Brain pericyte (primary cell): ENCODE measurements around the gene GNB3.

ENCODE experiments used
- DNase-seq: peaks from one replicate; pipeline ENCODE4 v3.0.0-alpha.2; 2012; ENCODE audit warnings: low read depth, low spot score

Gene GNB3

DNA sequence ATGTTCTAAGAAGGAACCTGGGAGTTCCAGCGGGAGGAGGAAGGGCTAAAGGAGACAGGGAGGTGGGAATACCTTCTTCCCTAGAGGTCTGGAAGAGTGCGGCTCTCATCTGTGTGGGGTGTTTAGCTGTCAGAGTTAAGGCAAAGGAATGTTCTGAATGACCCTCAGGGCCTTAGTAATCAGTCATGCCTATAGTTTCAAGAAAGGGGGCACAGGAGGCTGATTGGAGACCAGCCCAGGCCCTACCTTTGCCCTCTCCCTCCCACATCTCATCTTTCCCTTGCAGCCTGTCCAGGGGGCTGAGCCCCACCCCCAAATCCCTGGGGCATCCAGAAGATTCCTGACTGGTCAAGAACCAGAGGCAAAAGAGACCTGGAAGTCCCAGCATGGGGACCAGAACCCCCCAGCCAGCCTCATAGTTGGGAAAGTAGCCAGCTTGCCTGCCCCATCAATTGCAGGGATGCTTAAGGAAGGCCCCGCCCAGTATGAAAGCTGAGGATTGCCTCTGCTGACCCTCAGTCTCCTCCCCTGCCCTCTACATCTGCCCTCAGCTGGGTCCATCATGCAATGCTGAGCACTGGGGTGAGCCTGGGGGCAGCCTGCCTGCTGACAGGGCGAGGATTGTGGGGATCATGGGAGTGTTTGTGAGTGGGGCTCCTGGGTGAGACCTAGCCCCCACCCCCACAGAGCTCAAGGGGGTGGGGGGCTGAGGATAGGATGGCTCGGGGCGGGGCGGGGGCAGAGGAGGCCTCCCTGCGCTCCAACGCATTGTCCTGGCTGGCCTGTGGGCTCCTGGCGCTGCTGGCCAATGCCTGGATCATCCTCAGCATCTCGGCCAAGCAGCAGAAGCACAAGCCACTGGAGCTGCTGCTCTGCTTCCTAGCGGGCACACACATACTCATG, 17.3 kb upstream of the GNB3 start:
- no peak for DNase-seq

DNA sequence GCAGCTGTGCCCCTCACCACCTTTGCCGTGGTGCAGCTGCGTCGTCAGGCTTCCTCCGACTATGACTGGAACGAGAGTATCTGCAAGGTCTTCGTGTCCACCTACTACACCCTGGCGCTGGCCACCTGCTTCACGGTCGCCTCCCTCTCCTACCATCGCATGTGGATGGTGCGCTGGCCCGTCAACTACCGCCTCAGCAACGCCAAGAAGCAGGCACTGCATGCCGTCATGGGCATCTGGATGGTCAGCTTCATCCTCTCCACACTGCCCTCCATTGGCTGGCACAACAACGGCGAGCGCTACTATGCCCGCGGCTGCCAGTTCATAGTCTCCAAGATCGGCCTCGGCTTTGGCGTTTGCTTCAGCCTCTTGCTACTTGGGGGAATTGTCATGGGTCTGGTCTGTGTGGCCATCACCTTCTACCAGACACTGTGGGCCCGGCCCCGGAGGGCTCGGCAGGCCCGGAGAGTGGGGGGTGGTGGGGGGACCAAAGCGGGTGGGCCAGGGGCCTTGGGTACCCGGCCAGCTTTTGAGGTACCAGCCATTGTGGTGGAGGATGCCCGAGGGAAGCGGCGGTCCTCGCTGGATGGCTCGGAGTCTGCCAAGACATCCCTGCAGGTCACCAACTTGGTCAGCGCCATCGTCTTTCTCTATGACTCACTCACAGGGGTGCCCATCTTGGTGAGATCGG, 16.5 kb upstream of the GNB3 start:
- no peak for DNase-seq

DNA sequence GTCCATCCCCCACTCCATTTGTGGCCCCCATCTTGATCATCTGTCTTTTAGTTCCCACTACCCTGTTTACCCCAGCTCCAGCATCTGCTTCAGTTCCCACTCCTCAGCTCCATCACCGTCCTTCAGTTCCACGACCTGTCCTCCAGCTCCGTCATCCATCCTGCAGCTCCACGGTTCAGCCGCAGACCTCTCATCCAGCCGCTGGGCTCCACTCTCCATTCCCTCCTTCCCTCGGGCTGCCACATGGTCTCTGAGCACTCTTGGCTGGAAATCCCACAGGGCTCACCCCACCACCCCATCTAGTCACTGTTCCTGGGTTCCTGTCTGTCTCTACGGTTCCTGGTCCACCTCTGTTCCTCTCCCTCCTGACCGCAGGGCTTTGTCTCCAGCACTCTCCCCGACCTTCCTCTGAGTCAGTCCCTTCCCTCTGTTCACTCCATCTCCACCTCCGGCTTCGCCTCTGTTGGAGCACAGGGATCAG, 15.8 kb upstream of the GNB3 start:
- no peak for DNase-seq

DNA sequence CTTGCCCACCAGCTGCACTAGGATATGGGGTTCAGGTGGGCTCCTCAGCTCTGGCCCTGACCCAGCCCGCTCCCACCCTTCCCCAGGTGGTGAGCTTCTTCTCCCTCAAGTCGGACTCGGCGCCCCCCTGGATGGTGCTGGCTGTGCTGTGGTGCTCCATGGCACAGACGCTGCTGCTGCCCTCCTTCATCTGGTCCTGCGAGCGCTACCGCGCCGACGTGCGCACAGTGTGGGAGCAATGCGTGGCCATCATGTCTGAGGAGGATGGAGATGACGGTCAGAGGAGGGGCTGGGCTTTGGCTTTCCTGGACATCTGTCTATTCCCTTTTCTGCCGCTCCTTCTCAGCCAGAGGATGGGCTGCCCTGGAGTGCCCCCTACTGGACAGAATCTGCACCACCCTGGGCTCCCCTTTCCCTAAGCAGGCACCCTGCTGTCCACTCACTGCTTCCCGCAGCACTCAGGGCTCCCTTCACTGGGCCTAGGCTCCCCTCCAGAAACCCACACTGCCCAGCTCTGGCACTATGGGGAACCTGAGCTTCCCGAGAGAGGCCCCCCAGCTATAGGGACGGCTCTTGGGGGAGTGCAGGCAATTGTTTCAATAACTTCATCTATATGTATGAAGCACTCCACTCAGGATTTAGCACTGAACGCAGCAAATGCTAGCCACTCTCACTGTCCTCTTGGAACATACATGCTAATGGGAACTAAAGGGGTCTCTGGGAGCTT, 15.2 kb upstream of the GNB3 start:
- DNase-seq, result peak; percentile 66

DNA sequence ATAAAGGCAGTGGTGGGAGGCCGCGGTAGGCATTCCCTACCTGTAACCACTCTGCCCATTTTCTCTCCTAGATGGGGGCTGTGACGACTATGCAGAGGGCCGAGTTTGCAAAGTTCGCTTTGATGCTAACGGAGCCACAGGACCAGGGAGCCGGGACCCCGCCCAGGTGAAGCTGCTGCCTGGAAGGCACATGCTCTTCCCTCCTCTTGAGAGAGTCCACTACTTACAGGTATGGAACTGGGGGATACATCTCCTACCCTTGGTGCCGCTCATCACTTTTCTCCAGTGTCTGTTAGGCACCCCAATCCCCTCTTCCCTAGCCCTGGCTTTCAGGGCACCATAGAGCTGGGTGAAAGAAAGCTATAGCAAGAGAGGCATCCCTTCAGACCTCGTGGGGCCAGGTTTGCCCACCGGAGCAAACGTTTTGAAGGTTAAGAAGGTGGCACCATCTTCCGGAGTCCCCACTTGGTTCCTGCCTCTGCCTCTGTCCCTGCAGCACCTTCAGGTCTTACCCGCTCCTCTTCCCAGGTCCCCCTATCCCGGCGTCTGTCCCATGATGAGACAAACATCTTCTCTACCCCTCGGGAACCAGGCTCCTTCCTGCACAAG, 14.5 kb upstream of the GNB3 start:
- no peak for DNase-seq

DNA sequence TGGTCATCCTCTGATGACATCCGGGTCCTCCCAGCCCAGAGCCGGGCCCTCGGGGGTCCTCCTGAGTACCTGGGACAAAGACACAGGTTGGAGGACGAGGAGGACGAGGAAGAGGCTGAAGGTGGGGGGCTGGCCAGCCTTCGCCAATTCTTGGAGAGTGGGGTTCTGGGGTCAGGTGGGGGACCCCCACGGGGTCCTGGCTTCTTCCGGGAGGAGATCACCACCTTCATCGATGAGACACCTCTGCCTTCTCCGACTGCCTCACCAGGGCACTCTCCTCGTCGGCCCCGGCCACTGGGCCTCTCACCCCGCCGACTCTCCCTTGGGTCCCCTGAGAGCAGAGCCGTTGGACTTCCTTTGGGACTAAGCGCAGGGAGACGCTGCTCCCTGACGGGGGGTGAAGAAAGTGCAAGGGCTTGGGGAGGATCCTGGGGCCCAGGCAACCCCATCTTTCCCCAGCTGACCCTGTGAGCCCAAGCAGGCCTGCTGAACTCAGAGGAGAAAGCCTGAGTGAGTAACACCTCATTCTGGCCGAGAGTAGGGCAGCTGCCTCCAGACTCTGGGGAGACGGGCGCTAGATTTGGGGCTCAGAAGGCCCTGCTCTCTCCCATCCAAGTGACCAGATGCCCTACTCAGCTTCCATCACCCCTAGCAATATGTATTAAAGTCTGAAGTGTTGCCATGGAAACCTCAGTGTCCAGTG, 13.8 kb upstream of the GNB3 start:
- no peak for DNase-seq

DNA sequence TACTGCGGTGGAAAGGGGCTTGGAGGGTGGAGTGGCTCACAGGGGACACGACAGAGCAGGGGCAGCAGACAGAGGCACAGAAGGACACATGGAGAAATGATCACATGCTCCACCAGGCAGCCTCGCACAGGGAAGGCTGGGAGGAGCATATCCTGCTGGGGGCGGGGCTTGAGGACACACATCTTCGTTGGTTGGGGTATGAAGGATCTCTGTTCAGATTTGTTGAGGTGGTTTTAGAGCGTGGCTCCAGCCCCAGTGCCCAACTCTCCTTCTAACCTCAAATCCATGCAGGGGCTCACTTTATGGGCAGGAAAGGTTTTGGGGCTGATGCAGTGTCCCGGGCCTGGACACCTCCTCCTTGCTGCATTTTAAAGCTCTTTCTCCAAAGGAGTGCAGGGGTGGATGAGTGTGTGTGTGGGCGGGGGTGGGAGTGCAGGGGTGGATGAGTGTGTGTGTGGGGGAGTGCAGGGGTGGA, 13.3 kb upstream of the GNB3 start:
- peak; percentile 26 for DNase-seq

DNA sequence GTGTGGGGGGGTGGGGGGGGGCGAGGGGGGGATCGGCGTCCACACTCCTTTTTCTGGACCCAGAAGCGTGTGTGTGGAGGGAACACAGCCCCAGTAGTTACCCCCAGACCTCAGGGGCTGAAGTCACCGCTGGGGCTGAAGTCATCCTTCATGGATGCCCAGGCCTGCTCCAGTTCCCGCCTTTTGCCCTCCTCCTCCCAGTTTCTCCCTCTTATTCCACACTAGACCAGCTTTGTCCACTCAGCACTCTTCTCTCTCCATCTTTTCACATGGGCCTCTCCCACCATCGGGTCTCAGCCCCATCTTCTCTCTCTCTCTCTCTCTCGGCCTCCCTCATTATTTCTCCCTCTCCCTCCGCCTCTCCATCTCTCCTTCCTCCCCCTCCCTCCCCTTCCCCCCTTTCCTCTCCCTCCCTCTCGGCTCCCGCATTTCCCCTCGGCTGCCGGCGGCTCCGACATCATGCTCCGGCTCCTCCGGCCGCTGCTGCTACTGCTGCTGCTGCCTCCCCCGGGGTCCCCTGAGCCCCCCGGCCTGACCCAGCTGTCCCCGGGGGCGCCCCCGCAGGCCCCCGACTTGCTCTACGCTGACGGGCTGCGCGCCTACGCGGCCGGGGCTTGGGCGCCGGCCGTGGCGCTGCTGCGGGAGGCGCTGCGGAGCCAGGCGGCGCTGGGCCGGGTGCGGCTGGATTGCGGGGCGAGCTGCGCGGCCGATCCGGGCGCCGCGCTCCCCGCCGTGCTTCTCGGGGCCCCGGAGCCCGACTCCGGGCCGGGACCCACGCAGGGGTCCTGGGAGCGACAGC, 12.5 kb upstream of the GNB3 start, which contains the start of gene P3H3:
Gene P3H3 (plus strand): TSS at position 426 of the 799 bp plus-strand sequence. CDS start 34 bp downstream, at position 460.
- no peak for DNase-seq

DNA sequence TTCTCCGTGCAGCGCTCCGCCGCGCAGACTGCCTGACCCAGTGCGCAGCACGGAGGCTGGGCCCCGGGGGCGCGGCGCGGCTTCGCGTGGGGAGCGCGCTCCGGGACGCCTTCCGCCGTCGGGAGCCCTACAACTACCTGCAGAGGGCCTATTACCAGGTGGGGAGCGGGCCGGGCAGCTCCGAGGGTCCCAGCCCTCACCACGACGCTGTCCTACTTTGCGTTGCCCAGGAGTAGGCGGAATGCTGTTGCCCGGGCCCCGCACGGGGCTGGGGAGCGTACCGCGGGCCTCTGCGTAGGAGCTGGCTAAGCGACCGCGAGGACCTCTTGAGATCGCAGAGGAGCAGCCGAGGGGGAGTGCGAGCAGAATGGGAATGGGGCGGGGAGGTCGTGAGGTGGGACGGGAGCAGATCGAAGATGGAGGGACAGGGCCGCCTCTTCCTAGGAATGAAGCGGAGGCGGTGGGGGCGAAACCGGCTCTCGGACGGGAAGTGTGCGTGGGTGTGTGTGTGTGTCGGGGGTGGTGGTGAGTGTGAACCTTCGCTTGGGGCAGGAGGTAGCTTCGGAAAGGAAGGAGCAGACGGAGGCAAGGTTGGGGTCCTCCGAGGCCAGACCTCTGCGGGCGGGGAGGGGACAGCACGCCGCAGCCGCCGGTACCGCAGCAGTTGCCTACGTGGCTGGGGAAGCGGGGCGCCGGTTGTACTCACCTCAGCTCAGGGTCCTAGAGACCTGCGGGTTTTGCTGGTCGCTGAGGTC, 11.8 kb upstream of the GNB3 start:
- DNase-seq, result no peak

DNA sequence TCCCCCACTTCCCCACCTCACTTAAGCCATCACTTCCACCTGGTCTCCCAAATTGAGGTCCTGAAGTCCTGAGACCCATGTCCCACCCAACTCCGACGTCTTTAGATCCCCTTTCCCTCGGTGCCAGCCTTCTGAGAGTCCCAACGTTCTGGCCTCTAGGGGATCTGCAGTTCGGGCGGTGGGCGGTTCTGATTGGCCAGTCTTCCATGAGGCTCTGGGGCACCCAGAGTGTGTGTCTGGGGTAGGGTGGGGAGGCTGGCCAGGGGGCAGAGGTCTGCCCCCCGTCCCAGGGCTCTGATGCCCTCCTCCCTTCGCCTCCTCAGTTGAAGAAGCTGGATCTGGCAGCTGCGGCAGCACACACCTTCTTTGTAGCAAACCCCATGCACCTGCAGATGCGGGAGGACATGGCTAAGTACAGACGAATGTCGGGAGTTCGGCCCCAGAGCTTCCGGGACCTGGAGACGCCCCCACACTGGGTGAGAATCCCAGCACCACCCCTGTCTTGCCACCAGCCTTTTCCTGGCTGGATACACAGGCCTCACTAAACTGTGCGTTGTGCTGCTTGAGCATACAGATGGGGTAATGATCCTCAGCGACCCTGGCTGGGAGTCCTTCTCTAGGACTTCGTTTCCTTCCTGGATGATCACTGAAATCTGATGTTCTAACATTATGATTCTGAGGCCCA, 11.0 kb upstream of the GNB3 start:
- no peak for DNase-seq

DNA sequence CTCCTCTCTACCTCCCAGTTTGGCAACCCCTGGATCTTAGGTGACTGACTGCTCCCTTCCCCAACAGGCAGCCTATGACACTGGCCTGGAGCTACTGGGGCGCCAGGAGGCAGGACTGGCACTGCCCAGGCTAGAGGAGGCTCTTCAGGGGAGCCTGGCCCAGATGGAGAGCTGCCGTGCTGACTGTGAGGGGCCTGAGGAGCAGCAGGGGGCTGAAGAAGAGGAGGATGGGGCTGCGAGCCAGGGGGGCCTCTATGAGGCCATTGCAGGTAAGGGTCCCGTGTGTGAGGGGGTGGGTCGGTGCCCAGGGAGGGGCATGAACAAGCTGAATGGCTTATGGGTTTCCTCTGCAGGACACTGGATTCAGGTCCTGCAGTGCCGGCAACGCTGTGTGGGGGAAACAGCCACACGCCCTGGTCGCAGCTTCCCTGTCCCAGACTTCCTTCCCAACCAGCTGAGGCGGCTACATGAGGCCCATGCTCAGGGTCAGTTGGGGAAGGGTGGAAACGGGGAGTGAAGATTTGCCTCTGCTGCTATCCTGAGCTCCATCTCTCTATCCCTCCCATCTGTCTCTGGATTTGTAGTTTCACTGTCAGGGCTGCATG, 10.3 kb upstream of the GNB3 start:
- no peak for DNase-seq

DNA sequence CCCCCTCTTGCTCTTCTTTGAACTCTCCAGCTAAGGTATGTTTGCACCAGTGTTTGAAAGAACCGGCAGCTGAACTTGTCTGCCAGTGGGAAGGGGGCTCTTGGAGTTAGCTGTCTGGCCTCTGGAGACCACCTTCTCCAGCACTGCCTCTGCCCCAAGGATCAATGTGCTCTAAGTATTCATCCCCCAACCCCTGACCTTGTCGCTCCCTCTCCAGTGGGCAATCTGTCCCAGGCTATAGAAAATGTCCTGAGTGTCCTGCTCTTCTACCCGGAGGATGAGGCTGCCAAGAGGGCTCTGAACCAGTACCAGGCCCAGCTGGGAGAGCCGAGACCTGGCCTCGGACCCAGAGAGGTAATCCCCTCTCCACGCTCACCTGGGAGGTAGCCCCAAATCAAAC, 9.7 kb upstream of the GNB3 start:
- no peak for DNase-seq

DNA sequence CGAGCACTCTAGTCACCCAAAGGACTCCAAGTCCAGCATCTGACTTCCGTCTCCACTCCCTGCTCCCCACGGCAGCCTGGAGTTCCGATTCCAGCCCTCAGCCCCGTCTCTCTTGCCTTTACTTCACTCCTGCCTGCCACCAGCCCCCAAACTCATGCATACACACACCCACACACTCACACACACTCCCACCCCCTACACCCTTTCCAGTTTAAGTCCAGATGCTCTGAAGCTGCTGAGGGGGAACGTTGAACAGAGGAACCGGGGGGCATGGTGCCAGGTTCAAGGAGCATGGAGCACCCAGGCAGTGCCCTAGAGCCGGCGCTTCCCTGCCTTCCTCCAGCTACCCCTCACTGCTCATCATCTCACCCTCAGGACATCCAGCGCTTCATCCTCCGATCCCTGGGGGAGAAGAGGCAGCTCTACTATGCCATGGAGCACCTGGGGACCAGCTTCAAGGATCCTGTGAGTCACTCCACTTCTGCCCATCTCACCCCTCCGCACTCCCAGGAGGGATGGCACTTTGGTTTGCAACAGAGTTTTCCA, 9.2 kb upstream of the GNB3 start:
- DNase-seq, result no peak

DNA sequence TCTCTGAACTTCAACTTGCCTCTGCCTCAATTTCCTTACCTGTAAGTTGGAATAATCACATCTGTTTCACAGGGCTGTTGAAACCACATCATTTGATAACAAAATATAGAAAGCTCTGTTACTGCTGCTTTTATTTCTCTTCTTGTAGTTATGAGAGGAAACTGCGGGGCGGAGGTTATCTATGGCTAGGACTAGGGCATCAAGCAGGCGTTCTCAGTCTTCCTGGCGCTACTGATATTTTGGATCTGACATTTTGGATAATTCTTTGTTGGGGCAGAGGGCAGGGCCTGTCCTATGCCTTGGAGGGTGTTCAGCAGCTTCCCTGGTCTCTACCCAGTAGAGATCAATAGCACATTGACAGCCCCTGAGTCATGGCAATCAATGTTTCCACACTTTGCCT, 8.6 kb upstream of the GNB3 start:
- DNase-seq, result no peak

DNA sequence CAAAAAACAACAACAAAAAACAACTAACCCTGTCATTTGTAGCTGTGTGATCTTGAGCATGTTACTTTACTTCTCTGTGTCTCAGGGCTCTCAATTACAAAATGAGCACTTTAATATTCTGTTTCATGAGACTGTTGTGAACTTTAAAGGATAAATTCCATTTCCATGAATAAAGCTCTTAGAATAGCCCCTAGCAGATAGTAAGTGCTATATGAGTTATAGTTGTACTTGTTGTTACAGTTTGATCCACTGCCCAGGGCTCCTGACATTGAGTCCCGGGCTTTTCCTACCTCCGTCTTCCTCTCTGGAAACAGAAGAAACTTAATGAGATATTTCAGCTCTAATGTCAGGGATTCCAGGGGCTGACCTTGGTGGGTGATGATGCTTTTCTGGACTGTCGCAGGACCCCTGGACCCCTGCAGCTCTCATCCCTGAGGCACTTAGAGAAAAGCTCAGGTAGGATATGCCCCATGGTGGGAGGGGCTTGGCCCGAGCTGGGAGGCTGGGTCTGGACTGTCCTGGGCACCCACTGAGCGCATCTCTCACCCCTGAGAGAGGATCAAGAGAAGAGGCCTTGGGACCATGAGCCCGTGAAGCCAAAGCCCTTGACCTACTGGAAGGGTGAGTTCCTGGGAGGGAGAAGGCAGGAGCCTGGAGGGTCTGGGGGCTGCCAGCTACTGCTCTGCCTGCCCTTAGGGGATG, 7.4 kb upstream of the GNB3 start:
- no peak for DNase-seq

DNA sequence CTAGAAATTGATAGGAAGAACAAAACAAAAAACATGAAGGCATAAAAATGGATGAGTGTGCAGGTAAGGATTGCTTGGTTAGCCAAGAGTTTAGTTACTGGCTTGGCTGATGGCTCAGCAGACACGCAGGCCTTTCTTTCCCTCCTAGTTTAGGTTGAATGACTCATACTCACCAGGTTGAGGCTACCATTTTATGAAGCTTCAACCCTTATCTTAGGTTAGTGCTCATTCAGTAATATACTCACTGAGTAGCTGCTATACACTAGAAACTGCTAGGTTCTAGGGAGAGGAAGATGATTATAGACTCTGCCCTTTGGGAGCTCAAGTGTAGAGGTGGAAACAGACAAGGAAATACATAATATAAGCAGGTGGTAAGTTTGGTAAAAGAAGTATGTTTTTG, 6.5 kb upstream of the GNB3 start:
- no peak for DNase-seq

DNA sequence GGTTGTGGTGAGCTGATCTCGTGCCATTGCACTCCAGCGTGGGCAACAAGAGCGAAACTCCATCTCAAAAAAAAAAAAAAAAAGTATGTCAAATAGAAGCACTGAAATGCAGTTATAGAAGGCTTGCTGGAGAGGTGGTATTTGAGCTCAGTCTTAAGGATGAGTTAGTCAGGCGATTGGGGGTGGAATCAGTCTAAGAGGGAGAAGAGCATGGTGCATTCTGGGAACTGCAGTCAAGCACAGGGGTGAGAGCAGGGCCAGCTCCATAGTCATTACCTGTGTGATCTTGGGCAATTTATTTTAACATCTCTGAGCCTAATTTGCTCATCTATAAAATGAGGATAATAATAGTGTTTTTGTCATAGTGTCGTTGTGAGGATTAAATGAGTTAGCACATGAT, 5.9 kb upstream of the GNB3 start:
- no peak for DNase-seq
